GM21423 (cell line): ENCODE data around the gene ATAD3C.
"Not testable (repeated sequence)": the region's sequence is repeated elsewhere in the genome, so short reads cannot be mapped to it uniquely, and the experiment has no call there.

ENCODE experiments used
- ATAC-seq: cut with Tn5 transposase; IDR thresholded peaks from one replicate; pipeline ENCODE4 v1.9.1; 2021; ENCODE audit warnings: mild to moderate bottlenecking, moderate library complexity; ENCODE audit not compliant: unreplicated experiment

Gene ATAD3C

DNA sequence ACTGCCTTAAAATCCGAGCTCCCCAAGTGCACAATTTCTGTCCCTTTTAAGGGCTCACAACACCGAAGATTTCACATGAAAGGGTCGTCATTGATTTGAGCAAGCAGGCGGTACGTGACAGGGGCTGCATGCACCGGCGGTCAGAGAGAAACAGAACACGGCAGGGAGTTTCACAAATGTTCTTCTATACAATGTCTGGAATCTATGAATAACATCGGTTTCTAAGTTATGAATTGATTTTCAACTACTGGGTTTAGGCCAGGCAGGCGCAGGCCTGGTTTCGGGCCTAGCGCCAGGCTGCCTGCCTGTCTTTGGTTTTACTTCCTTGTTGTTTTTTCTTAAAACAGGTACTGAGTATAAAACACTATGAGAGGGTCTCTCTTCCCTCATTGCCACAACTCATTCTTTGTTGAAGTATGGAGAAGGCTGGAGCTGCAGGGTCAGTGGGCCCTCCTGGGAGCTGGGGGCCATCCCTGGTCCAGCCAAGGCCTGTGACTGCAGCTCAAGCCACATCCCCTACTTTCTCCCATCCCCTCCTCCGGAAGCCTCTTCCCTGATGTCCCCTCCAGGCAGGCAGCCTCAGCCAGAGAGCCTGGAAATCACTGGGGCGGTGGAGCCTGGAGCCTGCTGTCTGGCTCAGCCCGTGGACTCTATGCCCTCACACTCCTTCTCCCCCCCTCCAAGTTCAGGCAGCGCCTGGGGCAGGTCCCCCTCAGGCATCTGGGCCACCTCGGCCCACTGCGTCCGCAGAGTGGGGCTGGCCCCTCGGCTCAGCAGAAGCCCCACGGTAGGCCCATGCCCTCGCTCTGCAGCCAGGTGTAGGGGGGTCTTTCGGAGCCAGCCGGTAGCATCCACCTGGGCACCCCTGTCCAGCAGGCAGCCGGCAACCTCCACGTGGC is 30.8 kb upstream of the ATAD3C start:
- no peak for ATAC-seq

DNA sequence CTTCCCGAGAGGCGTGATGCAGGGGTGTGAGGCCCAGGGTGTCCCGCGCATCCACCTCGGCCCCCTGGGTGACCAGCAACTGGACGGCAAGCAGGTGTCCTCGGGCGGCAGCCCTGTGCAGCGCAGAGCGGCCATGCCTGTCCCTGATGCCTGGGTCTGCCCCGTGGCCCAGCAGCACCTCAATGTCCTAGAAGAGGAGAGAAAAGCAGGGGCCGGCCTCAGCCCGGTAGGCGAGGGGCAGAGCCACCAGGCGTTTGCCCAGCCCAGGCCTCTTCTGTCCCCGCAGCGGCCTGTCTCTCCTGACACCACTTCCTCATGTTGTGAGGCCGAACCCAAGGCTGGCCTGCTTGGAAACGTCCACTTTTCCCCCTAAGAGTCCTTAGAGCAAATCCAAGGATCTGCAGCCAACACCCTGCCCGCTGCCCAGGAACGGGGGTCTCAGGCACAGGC is 30.1 kb upstream of the ATAD3C start:
- no peak for ATAC-seq

DNA sequence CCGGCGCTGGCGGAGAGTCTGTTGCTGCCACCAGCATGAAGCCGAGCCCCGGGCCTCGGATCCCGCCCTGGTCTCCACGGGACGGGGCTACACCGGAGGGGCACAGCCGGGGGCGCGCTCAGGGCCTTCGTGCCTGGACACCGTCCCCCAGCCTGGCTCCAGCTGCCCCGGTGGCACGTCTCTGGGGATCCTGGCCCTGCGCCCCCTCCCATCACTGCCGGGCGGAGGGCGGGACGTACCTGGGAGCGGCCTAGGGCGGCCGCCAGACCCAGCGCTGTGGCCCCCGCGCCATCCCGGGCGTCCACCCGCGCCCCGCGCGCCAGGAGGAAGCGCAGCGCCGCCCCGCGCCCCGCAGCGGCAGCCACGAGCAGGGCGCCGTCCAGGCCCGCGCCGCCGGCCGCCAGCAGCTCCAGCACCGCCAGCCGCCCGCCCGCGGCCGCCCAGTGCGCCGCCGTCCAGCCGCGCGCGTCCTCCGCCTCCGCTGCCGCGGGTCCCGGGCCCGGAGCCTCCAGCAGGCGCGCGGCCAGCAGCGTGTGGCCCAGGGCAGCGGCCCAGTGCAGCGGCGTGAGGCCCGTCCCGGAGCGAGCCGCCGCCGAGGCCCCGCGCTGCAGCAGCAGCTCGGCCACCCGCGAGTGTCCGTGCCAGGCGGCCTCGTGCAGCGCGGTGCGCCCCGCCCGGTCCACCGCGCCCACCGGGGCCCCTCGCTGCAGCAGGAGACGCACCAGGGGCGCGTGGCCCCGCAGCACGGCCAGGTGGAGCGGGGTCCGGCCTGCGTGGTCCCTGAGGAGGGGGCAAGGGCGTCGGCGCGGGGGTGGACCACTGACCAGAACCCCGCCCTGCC is 29.5 kb upstream of the ATAD3C start:
- ATAC-seq, result no peak

DNA sequence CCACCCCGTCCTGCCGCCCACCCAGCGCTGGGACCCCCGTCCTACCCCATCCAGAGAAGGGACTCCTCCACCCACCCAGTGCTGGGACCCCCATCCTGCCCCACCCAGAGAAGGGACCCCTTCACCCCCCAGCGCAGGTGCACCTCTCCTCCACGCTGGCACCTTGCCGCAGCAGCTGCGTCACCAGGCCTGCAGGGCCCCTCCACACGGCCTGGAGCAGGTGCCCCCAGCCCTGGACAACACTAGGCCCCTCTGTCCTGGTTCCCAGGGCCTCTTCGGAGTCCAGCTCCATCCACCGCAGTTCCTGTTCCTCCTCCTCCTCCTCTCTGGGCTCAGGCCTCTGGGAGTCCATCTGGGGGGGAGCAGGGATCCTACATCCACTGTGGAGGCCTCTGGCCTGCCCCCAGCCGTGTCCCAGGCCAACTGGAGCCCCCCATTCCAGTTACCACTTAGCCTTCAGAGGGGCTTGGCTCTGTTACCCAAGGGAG is 28.8 kb upstream of the ATAD3C start:
- no peak for ATAC-seq

DNA sequence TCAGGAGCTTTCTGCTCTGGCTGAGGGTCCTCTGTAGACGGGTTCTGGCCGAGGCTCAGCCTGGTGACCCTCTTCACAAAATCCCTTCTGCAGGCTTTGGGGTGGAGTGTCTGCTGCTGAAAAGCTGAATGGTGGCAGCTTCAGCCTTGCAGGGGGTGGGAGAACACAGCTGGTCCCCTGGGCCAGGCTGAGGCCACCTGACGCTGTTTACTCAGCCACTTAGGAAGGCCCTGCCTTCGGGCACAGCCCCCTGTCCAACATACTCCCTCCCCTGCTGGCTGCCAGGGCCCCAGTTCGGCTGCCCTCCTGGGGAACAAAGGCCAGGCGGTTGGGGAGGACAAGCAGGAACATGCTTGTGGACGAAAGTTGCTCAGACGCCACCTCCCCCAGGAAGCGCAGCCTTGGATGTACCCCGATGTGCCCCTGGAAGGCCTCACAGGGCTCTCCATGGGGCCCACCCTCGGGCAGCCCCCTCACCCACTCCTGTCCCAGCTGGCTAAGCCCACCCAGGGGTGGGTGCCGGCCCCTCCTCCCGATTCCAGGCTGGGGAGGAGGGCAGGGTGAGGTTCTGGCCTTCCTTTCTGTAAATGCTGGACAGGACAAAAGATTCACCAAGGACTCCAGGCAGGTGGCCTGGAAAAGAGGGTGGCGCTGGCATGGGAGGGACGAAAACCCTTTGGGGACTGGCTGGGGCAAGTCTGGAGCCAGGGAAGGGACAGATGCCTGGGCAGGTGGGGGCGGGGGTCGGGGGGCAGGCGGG is 28.2 kb upstream of the ATAD3C start, which contains the start of gene ANKRD65:
Gene ANKRD65 (minus strand): TSS at position 130 of the 760 bp plus-strand sequence. CDS start 271 bp downstream, outside the sequence.
- ATAC-seq, result no peak

DNA sequence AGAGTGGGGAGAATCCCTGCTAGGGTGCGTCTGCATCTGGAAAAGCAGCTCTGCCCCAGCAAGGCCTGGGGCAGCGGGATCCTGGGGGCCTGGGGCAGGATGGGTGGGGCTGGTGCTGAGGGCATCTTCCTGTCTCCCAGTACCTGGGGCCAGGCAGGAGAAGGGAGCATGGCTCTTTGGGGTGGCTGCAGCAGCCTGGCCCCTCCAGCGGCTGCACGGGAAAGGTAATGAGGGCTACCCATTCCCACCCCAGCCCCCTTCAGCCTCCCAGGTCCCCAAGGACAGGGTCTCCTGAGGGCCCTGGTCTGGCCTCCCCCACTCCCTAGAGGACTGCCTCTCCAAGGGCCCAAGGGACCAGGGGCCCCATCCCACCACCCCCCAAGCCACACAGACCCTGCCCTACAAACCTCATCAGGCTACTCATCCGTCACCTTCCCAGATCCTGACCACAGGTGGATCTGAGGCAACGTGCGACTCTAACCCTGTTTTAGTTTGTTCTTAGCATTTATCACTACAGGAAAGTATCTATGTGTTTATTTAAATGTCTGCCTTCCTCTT is 27.5 kb upstream of the ATAD3C start:
- no peak for ATAC-seq

DNA sequence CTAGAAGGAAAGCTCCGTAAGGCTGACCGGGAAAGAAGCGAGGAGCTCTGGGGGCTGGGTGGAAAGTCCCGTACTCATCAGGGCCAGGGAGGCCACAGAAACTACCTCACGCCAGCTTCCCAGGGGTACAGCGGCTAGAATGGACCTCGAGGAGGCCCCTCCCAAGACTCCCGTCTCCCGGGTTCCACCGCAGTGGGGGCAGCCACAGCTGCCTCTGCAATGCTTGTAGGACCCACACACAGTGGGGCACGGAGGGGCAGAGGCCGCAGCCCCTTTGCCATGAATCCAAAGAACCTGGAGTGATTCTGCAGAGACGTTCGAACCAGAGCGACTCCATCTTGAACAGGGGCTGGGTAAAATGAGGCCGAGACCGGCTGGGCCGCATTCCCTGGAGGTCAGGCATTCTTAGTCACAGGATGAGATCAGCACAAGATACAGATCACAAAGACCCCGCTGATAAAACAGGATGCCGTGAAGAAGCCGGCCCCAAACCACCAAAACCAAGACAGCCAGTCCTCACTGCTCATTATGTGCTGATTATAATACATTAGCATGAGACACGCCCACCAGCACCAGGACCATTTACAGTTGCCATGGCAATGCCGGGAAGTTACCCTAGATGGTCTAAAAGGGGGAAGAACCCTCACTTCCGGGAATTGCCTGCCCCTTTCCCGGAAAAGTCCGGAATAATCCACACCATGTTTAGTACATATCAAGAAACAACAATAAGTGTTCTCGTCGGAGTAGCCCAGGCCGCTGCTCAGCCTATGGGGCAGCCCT is 26.8 kb upstream of the ATAD3C start:
- ATAC-seq, result no peak

DNA sequence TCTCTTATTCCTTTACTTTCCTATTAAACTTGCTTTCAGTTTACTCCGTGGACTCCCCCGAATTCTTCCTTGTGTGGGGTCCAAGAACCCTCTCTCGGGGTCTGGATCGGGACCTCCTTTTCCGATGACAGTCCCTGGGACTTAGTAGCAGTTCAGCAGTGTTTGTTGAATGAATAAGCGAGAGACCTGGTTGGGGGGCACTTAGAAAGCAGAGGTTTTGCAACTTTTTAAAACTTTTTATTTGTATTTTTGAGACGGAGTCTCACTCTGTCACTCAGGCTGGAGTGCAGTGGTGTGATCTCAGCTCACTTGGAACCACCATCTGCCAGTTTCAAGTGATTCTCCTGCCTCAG is 26.3 kb upstream of the ATAD3C start:
- ATAC-seq, result no peak

DNA sequence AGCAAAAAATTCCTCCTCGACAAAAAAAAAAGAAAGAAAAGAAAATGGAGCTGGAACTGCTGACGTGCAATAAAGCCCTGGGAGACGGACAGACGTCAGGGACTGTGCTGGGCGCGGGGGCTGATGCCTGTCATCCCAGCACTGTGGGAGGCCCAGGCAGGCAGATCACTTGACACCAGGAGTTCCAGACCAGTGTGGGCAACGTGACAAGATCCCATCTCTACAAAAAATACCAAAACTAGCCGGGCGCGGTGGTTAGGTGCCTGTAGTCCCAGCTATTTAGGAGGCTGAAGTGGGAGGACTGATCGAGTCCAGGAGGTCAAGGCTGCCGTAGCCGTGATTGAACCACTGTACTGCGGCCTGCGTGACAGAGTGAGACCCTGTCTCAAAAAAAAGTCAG is 24.8 kb upstream of the ATAD3C start:
- no peak for ATAC-seq

DNA sequence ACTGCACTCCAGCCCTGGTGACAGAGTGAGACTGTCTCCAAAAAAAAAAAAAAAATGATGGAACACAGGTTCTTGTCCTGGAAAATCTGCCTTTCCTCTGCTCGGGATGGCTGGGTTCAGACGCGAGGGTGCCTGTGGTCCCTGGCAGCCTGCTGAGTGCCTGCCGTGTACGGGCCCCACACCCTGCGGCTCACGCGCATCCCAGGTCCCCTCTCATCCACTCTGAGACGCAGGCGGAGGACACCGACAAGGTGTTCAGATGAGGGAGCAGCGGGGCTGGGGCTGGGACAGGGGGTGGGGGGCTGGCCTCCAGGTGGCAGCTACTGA is 24.1 kb upstream of the ATAD3C start:
- ATAC-seq, result no peak

DNA sequence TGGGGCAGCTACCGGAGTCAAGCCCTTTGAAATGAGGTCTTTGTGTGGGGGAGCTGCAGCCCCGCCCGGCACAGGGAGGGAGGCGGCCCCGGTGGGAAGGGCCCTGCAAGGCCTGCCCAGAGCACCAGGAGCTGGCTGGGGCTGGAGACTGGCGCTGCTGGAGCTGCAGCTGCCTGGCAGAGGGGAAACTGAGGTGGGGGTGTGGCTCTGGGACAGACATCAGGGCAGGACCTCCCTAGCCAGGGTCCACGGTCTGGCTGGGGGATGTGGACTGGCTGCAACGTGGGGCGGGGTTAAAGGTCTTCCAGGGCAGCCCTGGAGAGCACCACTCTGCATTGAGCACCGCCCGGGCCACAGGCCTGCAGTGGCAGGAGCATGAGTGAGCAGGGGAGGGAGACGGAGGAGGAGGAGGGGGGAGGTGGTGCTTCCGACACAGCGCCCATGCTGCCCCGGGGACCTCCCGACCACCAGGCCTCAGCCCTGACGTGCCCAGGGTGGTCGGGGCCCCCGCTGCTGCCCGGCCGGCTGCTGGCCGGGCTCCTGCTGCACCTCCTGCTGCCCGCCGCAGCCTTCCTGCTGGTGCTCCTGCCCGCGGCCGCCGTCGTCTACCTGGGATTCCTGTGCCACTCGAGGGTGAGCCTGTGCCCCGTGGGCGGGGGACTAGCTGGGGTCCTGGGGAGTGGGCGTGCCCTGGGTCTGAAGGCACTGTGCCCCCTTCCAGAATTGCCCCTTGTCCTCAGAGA is 23.6 kb upstream of the ATAD3C start:
- ATAC-seq, result no peak

DNA sequence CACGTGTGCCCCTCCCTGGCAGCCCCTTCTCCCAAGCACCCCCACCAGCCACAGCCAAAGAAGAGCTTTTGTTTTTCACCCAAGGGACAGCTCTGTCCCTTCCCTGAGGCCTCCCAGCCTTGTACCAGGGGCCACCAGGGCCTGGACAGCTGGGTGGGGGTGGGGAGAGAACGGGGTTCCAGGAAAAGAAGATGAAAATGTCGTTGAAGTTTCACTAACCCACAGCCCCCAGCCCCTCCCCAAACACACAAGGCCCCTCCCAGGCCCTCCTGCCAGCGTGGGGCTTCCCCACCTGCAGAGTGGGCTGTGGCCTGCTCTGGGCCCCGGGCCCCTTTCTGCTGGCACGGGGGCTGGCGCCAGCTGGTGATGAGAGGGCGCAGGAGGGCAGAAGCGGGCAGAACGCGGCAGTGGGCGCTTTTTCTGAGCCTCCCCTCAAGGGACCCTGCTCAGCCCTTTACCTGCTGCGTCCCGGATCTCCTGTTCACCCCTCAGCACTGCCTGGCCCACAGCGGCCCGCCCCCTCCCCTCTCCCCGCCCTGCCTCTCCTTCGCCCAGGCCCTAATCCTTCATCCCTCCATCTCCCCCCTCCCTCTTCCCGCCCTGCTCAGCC is 22.9 kb upstream of the ATAD3C start:
- ATAC-seq, result no peak

DNA sequence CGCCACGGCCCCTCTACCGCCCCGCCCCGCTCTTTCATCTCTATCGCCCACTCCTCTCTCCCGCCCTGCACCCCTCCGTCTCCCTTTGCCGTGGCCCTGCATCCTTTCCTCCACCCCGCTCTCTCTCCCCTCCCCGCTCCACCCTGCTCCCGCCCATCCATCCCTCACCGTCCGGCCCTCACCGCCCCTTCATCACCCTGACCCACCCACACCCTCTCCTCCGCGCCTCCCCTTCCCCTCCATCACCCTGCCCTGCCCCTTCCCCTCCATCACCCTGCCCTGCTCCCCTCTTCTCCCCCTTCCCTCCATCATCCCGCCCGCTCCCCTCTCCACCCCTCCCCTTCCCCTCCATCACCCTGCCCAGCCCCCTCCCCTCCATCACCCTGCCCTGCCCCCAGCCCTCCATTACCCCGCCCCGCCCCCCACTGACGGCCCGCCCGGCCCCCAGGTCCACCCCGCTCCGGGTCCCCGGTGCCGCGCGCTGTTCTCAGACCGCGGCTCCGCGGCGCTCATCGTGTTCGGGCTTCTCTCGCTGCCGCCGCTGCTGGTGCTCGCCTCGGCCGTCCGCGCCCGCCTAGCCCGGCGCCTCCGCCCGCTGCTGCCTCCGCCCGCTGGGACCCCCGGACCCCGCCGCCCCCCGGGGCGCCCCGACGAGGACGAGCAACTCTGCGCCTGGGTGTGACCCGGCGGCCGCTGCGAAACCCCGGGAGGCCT is 22.2 kb upstream of the ATAD3C start:
- no peak for ATAC-seq

DNA sequence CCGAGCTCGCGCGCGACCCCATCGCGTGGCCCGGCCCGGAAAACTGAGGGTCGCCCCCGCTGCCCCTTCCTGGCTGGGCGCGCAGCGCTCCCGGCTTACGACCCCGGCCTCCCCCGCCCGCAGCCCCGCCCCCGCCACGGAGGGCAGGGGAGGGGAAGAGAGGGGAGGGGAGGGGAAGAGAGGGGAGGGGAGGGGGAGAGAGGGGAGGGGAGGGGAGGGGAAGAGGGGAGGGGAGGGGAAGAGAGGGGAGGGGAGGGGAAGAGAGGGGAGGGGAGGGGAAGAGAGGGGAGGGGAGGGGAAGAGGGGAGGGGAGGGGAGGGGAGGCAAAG is 21.7 kb upstream of the ATAD3C start:
- ATAC-seq, result no peak

DNA sequence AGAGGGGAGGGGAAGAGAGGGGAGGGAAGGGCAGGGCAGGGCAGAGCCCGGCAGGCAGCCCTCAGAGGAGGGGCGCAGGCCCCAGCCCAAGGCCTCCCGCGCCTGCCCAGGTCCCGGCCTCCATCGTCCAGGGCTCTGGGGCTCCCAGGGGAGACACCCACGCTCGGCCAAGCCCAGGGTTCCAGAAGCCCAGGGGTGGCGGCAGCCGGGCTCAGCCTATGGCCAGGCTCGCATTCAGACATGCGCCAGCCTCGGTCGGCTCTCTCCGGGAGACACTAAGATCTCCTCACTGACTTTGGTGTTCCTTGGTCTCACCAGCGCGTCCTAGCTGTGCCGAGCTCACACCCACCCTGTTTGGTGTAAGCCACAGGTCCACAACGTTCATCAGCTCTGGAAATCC is 21.3 kb upstream of the ATAD3C start:
- ATAC-seq, result no peak

DNA sequence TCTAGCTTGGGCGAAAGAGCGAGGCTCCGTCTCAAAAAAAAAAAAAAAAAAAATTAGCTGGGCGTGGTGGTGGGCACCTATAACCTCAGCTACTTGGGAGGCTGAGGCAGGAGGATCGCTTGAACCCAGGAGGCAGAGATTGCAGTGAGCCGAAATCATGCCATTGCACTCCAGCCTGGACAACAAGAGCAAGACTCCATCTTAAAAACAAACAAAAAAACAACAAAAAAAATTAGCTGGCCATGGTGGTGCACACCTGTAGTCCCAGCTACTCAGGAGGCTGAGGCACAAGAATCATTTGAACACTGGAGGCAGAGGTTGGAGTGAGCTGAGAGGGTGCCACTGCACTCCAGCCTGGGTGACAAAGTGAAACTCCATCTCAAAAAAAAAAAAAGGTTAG is 20.5 kb upstream of the ATAD3C start:
- ATAC-seq, result not testable (repeated sequence)

DNA sequence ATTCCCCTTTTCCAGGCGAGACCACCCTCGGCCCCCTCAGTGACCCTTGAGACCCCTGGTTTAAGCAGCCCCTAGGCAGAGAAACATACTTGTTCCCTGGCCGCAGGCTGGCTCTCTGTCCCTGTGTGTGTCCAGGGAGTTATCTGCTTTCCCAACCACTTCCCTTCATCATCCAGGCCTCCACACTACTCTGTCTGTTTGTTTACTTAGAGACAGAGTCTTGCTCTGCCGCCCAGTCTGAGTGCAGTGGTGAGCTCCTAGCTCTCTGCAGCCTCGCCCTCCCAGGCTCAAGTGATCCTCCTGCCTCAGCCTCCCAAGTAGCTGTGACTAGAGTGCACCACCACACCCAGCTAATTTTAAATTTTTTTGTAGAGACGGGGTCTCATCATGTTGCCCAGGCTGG is 19.8 kb upstream of the ATAD3C start:
- no peak for ATAC-seq
